GM18870 (cell line): ENCODE results near the gene SCN4B.
A peak's percentile ranks its signal among the peaks of the same experiment; 100 is the strongest.

Experiments
- ATAC-seq: cut with Tn5 transposase; IDR thresholded peaks from one replicate; pipeline ENCODE4 v1.9.1; 2021; ENCODE audit warnings: moderate library complexity; ENCODE audit not compliant: unreplicated experiment

The SCN4B gene

GRCh38 chr11:118153516-118153915 is 893 bp upstream of the SCN4B start:
- ATAC-seq: no peak

- no peak for ATAC-seq
Measured at GRCh38 chr11:118152020-118152551, 537 bp downstream of the SCN4B start.

GRCh38 chr11:118151431-118151830 is 1.2 kb downstream of the SCN4B start:
- no peak for ATAC-seq

GRCh38 chr11:118149493-118149892 is 3.1 kb downstream of the SCN4B start:
- ATAC-seq: no peak

GRCh38 chr11:118148856-118149255 is 3.8 kb downstream of the SCN4B start:
- ATAC-seq: no peak

GRCh38 chr11:118148240-118148639 is 4.4 kb downstream of the SCN4B start:
- no peak for ATAC-seq

- ATAC-seq: no peak
Measured at GRCh38 chr11:118147502-118147901, 5.1 kb downstream of the SCN4B start.

- ATAC-seq: no peak
Measured at GRCh38 chr11:118146554-118146953, 6.1 kb downstream of the SCN4B start.

GRCh38 chr11:118145285-118146227 is 7.1 kb downstream of the SCN4B start:
- peak; percentile 54 for ATAC-seq

- ATAC-seq: no peak
Measured at GRCh38 chr11:118144301-118145268, 8.0 kb downstream of the SCN4B start.

GRCh38 chr11:118143661-118144185 is 8.9 kb downstream of the SCN4B start:
- ATAC-seq: no peak

- no peak for ATAC-seq
Measured at GRCh38 chr11:118142809-118143208, 9.8 kb downstream of the SCN4B start.

- no peak for ATAC-seq
Measured at GRCh38 chr11:118142081-118142480, 10.5 kb downstream of the SCN4B start.

- ATAC-seq: no peak
Measured at GRCh38 chr11:118139578-118139977, 13.0 kb downstream of the SCN4B start.

- no peak for ATAC-seq
Measured at GRCh38 chr11:118138839-118139420, 13.7 kb downstream of the SCN4B start.

- no peak for ATAC-seq
Measured at GRCh38 chr11:118136801-118137200, 15.8 kb downstream of the SCN4B start.

GRCh38 chr11:118136341-118136740 is 16.3 kb downstream of the SCN4B start:
- ATAC-seq: no peak

- no peak for ATAC-seq
Measured at GRCh38 chr11:118135796-118136165, 16.8 kb downstream of the SCN4B start.

- no peak for ATAC-seq
Measured at GRCh38 chr11:118135051-118135795, 17.4 kb downstream of the SCN4B start.

- no peak for ATAC-seq
Measured at GRCh38 chr11:118133816-118134215, 18.8 kb downstream of the SCN4B start.
